GM10847 (cell line): ENCODE results near the gene NXPH1.

Source experiments
- POLR2A ChIP-seq: IDR thresholded peaks from 2 replicates; pipeline ENCODE4 v1.6.1; 2011; ENCODE audit not compliant: insufficient read length; ENCODE audit errors: extremely low read depth

NXPH1 gene

GRCh38 chr7:8455426-8455825, 22.0 kb downstream of the NXPH1 start:
- TF ChIP-seq POLR2A = no peak

GRCh38 chr7:8462309-8462708, 28.9 kb downstream of the NXPH1 start:
- TF ChIP-seq POLR2A = no peak

- no peak for TF ChIP-seq POLR2A
These were observed 31.9 kb downstream of the NXPH1 start for GRCh38 chr7:8465338-8465737.

GRCh38 chr7:8480527-8480926, 47.1 kb downstream of the NXPH1 start:
- no peak for TF ChIP-seq POLR2A

DNA sequence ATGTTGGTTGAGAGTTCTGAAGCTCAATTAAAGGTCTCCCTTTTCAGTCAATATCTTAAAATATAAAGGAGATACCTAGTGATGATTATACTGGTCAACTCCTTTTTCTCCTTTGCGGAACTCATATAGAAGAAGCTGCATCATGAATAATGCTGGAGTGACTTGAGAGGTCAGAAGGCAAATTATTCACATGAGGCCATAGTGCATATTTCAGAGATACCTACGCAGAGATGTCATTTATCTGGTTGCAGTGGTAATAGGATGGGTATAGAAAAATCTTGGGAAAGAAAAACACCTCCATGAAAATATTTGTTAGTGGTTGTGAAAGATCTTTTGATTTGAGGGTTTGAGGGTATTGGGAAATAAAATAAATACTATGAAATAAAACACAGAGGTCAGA, 47.7 kb downstream of the NXPH1 start:
- TF ChIP-seq POLR2A = no peak

GRCh38 chr7:8481752-8482446, 48.5 kb downstream of the NXPH1 start:
- TF ChIP-seq POLR2A = no peak

DNA sequence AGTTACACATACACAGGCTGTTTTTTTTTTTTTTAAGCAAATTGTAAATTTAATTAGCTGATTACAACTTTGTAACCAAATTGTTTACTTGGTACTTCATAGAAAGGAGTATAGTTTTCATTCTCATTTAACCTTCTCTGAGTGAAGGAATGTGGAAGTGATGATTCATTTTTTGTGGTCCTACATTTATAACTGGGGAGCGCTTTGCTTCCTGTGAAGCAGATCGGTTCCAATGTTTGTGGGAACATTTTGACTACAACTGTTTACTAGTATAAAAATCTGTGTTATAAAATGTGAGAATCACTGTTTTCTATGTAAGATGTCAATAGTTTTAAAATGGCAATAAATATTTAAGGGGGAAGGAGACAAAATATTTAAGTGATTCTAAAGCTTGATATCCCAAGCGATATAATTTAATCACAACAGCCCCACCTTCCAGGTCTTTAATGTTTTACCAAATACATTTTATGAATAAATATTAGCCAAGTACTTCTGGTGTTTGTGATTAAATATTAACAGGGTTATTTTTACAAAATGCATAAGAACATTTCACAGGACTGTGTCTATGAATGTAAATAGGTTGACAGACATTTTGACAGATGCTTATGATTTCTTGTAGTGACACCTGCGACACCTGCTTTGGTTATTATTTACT, 57.1 kb downstream of the NXPH1 start:
- TF ChIP-seq POLR2A = no peak

DNA sequence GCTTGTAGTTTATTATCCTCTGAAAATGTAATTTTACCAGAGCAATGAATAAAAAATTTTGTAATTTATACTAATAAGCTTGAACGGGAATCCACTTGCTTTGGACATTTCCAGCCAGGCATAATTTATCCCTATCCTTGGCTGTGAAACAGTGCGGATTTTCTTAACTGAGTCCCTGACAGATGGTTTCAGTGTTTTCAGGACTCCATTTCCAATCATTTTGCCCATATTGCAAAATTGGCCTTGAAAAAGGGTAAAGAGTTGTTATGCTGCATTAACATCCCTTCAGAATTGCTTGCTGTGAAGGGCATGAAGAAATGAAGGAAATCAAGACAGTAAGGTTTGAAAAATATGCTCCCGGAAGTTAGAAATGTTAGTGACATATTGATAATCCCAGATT, 57.7 kb downstream of the NXPH1 start:
- TF ChIP-seq POLR2A = no peak

DNA sequence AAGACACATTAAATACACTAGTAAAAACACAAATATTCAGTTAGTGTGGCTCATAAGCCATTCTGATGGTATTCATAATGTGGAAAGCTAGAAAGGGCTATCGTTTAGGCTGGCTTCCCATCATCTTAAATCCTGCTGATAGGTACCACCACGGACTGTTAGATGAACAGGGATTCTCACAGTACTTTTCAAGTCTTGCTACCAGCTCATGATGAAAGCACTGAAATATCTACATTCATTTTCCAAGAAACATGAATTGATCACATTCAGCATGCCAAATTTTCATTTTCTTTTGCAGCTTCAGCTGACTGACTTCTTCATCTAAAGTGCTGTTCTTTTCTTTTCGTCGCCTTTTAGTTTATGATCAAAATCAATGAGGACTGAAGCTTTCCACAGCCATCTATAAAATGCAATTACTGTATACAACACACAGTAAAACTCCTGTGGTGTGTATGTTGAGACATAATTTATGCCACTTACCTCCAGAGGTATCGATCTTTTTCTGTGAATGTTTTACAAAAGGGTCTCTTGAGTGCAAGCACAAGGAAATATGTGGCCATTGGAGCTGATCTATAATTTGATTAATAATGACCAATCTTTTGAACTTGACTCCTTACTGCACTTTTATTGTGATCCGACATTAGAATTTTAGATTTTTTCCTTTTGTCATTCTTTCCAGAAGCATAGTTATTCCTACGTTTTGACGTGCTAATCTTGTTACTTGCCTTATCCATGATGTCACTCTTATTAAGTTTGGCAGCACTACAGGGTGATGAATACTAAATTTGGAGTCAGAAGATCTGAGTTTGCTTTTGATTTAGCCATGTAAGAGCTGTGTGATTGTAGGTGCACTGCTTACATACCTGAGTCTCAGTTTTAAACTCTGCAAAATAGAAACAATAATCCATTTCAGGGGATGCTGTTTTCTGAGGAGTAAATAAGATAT, 58.4 kb downstream of the NXPH1 start:
- no peak for TF ChIP-seq POLR2A

DNA sequence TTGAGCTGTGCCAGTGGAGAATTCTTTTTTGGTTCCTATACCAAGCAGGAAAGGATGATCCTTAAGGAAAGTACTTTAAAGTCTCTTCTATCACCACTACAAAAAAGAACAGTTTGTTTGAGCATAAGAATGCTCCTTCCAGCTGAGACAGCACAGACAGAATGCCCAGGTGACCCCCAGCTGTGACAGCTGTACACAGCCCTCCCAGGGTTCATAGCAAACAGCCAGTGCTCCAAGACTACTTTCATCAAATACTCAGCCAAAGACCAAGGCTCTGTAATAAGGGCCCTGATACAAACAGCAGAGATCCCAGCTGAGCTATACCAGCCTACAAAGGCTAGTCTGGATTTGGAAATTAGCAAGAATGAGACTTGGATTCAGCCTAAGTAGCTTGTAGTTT, 65.7 kb downstream of the NXPH1 start:
- TF ChIP-seq POLR2A = no peak

- TF ChIP-seq POLR2A = no peak
These were observed 66.9 kb downstream of the NXPH1 start for GRCh38 chr7:8500286-8500685.

- TF ChIP-seq POLR2A = no peak
These were observed 74.2 kb downstream of the NXPH1 start for GRCh38 chr7:8507566-8507965.

DNA sequence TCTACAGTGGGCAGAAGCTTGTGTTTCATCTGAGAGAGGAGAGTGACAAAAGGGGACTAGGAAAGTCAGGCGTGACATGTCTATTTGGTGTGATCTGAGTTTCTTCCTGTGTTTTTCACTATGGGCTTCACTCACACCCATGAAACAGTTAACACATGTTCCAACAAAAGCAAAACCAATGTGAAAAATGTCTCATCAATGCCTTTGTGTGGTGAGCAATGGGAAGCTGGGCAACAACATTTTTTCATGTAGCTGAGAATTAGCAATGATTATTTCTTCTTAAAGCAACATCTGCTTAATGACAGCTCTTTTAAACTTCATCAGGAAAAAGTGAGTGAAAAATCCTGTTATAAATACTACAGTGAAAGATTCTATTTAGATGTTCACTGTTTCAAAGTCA, 76.2 kb downstream of the NXPH1 start:
- no peak for TF ChIP-seq POLR2A

- no peak for TF ChIP-seq POLR2A
These were observed 78.4 kb downstream of the NXPH1 start for GRCh38 chr7:8511855-8512254.

DNA sequence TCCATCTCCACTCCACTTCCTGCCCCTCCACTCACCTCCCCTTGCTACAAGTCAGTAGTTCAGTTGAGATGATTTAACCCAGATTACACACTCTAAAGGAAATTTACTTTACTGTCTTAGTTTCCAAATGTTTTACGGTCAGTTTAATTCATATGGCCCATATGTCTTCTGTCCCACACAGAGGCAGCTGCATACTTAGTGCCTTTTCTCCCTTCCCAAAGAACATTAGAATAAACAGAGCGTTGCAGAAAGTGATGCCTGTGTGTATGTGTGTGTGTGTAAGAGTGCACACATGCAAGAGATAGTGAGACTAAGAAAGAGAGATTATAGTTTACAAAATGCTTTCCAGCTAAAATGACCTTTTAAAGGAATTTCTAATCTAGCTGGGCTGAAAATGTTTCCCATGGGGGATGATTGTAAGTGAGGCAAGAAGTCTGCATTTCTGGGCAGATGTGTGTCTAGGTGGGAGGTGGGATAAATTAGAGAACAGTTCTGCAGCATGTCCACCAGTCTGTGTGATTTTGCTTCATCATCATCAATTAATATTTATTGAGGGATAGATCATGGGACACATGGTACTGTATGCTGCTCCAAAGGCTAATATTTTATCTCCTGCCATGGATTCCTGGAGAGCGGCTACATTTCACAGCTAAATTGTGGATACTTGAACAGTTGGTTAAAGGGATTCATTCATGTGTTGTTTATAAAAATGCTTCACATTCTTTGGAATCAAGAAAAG, 81.5 kb downstream of the NXPH1 start:
- TF ChIP-seq POLR2A = no peak
